ENCODE results near the gene DTYMK. TPM values are rescaled to one million over a fixed set of nuclear protein-coding genes. Genes with fewer than 3 reads are reported as not detected.
"Not testable (repeated sequence)": the region's sequence is repeated elsewhere in the genome, so short reads cannot be mapped to it uniquely, and the experiment has no call there.

DTYMK gene
- total RNA-seq, 2 experiments from 2014 or later = 85.9 to 88.7 TPM

- POLR2A ChIA-PET = no interaction called here
- no peak overlapping the region for H3K27ac Mint-ChIP-seq
- H3K27me3 Mint-ChIP-seq = no peaks in the 10 kb centered on the region
- intact Hi-C loops (cut with micrococcal nuclease) = no loop called here
- H3K36me3 Mint-ChIP-seq = peaks cover 21% of the 10 kb centered on the region
- CTCF ChIA-PET = no interaction called here
- no peak for DNase-seq
- peaks cover 10% of the 10 kb centered on the region for H3K4me1 Mint-ChIP-seq (ENCODE audit: low read depth)
- no peak overlapping the region for H3K4me3 Mint-ChIP-seq
- H3K9me3 Mint-ChIP-seq = no peaks in the 10 kb centered on the region
These were observed 17.8 kb downstream of the DTYMK start for GRCh38 chr2:241668839-241669238.

DNA sequence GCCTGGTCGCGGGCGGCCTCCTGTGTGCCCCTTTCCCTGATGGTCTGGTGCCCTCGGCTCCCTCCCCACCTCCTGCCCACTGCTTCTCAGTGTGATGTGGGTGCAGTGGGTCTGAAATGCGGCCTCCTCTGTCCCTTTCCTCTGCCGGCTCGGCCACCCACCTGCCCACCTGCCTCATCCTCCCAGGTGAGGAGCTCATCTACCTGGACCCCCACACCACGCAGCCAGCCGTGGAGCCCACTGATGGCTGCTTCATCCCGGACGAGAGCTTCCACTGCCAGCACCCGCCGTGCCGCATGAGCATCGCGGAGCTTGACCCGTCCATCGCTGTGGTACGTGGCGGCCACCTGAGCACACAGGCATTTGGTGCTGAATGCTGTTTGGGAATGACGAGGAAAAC is 18.3 kb downstream of the DTYMK start:
- H3K9me3 Mint-ChIP-seq = no peaks in the 10 kb centered on the region
- H3K27ac Mint-ChIP-seq = no peak overlapping the region
- no peak for DNase-seq
- peaks cover 10% of the 10 kb centered on the region for H3K4me1 Mint-ChIP-seq (ENCODE audit: low read depth)
- H3K4me3 Mint-ChIP-seq = no peak overlapping the region
- peaks cover 20% of the 10 kb centered on the region for H3K36me3 Mint-ChIP-seq
- POLR2A ChIA-PET = no interaction called here
- no peaks in the 10 kb centered on the region for H3K27me3 Mint-ChIP-seq
- CTCF ChIA-PET = no interaction called here
- intact Hi-C loops (cut with micrococcal nuclease) = no loop called here

GRCh38 chr2:241666627-241667400 is 19.8 kb downstream of the DTYMK start:
- peaks cover 10% of the 10 kb centered on the region for H3K4me1 Mint-ChIP-seq (ENCODE audit: low read depth)
- no peaks in the 10 kb centered on the region for H3K9me3 Mint-ChIP-seq
- CTCF ChIA-PET = no interaction called here
- POLR2A ChIA-PET = no interaction called here
- no peak overlapping the region for H3K4me3 Mint-ChIP-seq
- no peaks in the 10 kb centered on the region for H3K27me3 Mint-ChIP-seq
- intact Hi-C loops (cut with micrococcal nuclease) = no loop called here
- H3K36me3 Mint-ChIP-seq = peaks cover 20% of the 10 kb centered on the region
- DNase-seq = no peak
- no peak overlapping the region for H3K27ac Mint-ChIP-seq

DNA sequence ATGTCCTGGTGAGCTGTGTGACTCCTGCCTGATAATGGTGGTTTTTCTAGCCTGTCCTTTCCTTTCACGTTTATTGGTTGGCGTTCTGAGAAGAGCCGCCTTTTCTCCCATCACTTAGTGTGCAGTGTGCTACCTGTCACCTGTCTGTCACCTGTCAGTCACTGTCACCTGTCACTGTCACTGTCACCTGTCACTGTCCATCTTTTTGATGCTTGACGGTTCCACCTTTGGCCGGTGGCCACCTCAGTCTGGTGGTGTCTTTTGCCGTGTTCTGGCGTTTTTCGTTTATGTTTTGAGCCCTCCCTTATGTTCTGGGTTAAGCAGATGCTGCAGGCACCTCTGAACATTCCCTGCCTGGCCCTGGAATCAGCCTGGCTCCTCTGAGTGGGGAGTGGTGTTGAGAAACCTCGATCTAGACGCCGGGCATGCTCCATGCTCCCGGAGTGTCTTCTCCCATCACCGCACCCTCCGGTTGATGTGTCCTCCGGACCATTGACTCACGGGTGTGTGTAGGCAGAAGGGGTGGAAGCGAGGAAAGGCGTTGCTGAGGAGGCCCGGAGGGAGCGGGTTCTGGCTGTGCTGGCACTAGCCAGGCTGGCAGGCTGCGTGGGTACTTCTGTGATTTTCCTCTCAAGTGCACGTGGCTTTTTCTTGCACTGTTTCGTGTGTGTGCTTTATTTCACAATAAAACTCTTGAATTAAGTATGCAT is 20.7 kb downstream of the DTYMK start:
- POLR2A ChIA-PET = no interaction called here
- no peak overlapping the region for H3K4me3 Mint-ChIP-seq
- DNase-seq = no peak
- H3K4me1 Mint-ChIP-seq (ENCODE audit: low read depth) = peaks cover 10% of the 10 kb centered on the region
- H3K27me3 Mint-ChIP-seq = no peaks in the 10 kb centered on the region
- intact Hi-C loops (cut with micrococcal nuclease) = no loop called here
- H3K9me3 Mint-ChIP-seq = no peaks in the 10 kb centered on the region
- H3K36me3 Mint-ChIP-seq = peaks cover 23% of the 10 kb centered on the region
- CTCF ChIA-PET = interaction anchor here (1.6 kb wide), 1 partner anchor 203 kb away, joined by 3 read pairs; no protein-coding TSS in a partner anchor
- no peak overlapping the region for H3K27ac Mint-ChIP-seq

DNA sequence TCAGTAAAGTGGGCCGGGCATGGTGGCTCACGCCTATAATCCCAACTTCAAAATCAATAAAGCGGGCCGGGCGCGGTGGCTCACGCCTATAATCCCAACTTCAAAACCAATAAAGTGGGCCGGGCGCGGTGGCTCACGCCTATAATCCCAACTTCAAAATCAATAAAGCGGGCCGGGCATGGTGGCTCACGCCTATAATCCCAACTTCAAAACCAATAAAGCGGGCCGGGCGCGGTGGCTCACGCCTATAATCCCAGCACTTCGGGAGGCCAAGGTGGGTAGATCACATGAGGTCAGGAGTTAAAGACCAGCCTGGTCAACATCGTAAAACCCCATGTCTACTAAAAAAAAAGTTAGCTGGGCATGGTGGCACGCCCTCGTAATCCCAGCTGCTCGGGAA is 23.9 kb downstream of the DTYMK start:
- H3K36me3 Mint-ChIP-seq = peaks cover 28% of the 10 kb centered on the region

GRCh38 chr2:241660593-241661213 is 25.9 kb downstream of the DTYMK start:
- ChIA-PET CTCF (no interaction called here), POLR2A (no interaction called here)
- Mint-ChIP-seq H3K4me3 (no peak overlapping the region), H3K9me3 (no peaks in the 10 kb centered on the region), H3K27me3 (no peaks in the 10 kb centered on the region), H3K4me1 (ENCODE audit: low read depth) (peaks cover 7% of the 10 kb centered on the region), H3K27ac (no peak overlapping the region), H3K36me3 (peaks cover 29% of the 10 kb centered on the region)
- no peak for DNase-seq
- intact Hi-C loops (cut with micrococcal nuclease) = no loop called here

More for the DNA sequence above, 23.9 kb downstream of the DTYMK start:
- intact Hi-C loops (cut with micrococcal nuclease); H3K9me3 Mint-ChIP-seq; H3K4me3 Mint-ChIP-seq; H3K27me3 Mint-ChIP-seq; POLR2A ChIA-PET; H3K27ac Mint-ChIP-seq; DNase-seq: not testable (repeated sequence)
- CTCF ChIA-PET = interaction anchor here (0.7 kb wide), 1 partner anchor 216 kb away, joined by 4 read pairs; no protein-coding TSS in a partner anchor
- peaks cover 10% of the 10 kb centered on the region for H3K4me1 Mint-ChIP-seq (ENCODE audit: low read depth)

DNA sequence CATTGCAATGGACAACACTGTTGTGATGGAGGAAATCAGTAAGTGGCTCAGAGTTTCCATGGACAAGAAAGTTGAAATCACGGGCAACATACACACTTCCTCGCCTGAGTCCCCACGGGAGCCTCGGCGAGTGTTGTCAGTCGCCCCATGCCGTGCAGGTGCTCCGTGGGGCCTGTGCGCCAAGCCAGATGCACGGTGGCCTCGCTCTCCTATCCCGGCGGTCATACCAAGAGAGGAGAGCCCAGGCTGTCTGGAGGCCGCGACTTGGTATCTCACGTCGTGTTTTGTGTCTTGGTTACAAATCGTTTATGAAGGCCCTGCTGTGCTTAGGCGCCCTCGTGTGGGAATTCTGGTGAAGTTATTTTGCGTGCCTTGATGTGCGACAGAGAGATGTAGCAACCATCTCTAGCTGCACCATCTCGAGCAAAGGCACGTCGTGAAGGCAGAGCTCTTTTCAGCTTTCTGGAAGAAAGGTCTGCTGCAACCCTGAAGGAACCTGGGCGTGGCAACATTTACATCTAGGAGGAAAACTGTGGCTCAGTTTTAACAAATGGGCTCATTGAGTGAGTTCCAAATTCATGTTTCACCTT is 27.4 kb downstream of the DTYMK start:
- H3K9me3 Mint-ChIP-seq = no peaks in the 10 kb centered on the region
- intact Hi-C loops (cut with micrococcal nuclease) = no loop called here
- peak; percentile 59 for DNase-seq
- H3K36me3 Mint-ChIP-seq = peaks cover 36% of the 10 kb centered on the region
- no peak overlapping the region for H3K4me3 Mint-ChIP-seq
- ChIA-PET POLR2A (no interaction called here), CTCF (interaction anchor here (0.7 to 2.1 kb wide), 8 partner anchors 9 to 808 kb away, joined by 3 to 11 read pairs (median 4); no protein-coding TSS in a partner anchor)
- H3K27ac Mint-ChIP-seq = no peak overlapping the region
- H3K27me3 Mint-ChIP-seq = no peaks in the 10 kb centered on the region
- no peaks in the 10 kb centered on the region for H3K4me1 Mint-ChIP-seq (ENCODE audit: low read depth)

GRCh38 chr2:241658296-241658695 is 28.3 kb downstream of the DTYMK start:
- CTCF ChIA-PET = interaction anchor here (1.0 to 2.1 kb wide), 3 partner anchors 16 to 807 kb away, joined by 4 to 11 read pairs (median 4); no protein-coding TSS in a partner anchor
- no peaks in the 10 kb centered on the region for H3K27me3 Mint-ChIP-seq
- intact Hi-C loops (cut with micrococcal nuclease) = no loop called here
- H3K27ac Mint-ChIP-seq = no peak overlapping the region
- no peak for DNase-seq
- peaks cover 38% of the 10 kb centered on the region for H3K36me3 Mint-ChIP-seq
- POLR2A ChIA-PET = no interaction called here
- no peaks in the 10 kb centered on the region for H3K4me1 Mint-ChIP-seq (ENCODE audit: low read depth)
- H3K4me3 Mint-ChIP-seq = no peak overlapping the region
- H3K9me3 Mint-ChIP-seq = no peaks in the 10 kb centered on the region

- DNase-seq = no peak
- Mint-ChIP-seq H3K9me3 (no peaks in the 10 kb centered on the region), H3K36me3 (peaks cover 38% of the 10 kb centered on the region), H3K27ac (no peak overlapping the region), H3K4me1 (ENCODE audit: low read depth) (no peaks in the 10 kb centered on the region), H3K27me3 (no peaks in the 10 kb centered on the region), H3K4me3 (no peak overlapping the region)
- ChIA-PET POLR2A (no interaction called here), CTCF (interaction anchor here (1.0 to 2.1 kb wide), 3 partner anchors 15 to 806 kb away, joined by 4 to 11 read pairs (median 4); no protein-coding TSS in a partner anchor)
- intact Hi-C loops (cut with micrococcal nuclease) = no loop called here
These were observed 28.8 kb downstream of the DTYMK start for GRCh38 chr2:241657786-241658254.

DNA sequence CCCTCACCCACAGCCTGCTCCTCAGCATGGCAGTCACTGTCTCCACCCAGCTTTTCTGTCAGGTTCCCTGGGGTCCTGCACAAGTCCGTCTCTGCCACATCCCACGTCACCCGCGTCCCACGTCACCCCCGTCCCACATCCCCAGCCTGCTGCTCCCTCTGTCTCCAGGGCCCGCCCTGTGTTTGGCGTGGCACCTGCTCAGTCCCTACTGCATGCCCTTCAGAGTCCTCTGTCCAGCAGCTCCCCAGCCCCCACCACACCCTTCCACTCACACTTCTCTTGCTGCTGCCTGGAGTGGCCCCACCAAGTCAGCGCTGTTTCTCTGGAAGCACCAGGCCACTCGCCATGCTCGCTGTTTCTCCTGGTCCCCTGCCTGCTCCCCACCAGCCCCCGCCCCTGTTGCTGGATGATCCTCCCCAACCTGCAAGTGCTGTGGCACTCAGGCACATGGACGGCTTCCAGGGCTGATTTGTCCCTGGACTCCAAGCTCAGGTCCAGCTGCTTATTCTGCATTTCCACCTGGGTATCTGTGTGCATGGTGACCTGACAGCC is 30.3 kb downstream of the DTYMK start:
- H3K27ac Mint-ChIP-seq = no peak overlapping the region
- intact Hi-C loops (cut with micrococcal nuclease) = no loop called here
- CTCF ChIA-PET = no interaction called here
- H3K4me1 Mint-ChIP-seq (ENCODE audit: low read depth) = no peaks in the 10 kb centered on the region
- no peaks in the 10 kb centered on the region for H3K27me3 Mint-ChIP-seq
- H3K4me3 Mint-ChIP-seq = no peak overlapping the region
- no peaks in the 10 kb centered on the region for H3K9me3 Mint-ChIP-seq
- DNase-seq = no peak
- POLR2A ChIA-PET = no interaction called here
- H3K36me3 Mint-ChIP-seq = peaks cover 43% of the 10 kb centered on the region

DNA sequence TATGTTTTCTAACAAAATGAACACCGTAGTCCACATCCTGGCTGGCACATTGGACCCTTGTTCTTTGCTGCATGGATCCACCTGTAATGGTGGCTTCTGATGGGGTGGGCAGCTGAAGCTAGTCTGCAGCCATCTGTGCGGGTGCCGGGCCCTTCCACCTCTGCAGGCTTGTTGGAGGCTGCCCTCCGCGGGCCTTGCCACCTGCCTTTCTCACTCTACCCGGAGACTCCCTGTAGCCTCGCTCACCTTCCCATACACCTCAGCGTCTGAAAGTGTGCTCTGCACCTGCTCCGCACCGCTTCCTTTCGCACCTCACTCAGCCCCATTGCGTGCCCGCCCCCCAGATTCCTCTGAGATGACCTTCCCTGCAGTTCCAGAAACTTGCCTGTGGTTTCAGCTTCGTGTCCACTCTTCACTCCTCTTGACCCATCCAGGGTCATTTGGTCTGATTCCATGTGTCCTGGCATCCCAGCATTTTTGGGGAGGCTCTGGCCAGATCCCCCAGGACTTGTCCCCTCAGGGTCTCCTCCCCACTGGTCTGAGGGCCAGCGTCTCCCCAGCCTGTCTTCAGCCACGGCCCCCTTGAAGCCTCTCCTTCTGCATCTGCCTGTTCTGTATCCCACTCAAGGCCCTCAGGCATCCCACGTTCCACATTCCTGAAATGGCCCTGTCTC is 31.0 kb downstream of the DTYMK start:
- H3K27me3 Mint-ChIP-seq = no peaks in the 10 kb centered on the region
- peaks cover 40% of the 10 kb centered on the region for H3K36me3 Mint-ChIP-seq
- H3K9me3 Mint-ChIP-seq = no peaks in the 10 kb centered on the region
- CTCF ChIA-PET = no interaction called here
- DNase-seq = no peak
- H3K27ac Mint-ChIP-seq = no peak overlapping the region
- H3K4me1 Mint-ChIP-seq (ENCODE audit: low read depth) = no peaks in the 10 kb centered on the region
- POLR2A ChIA-PET = no interaction called here
- H3K4me3 Mint-ChIP-seq = no peak overlapping the region
- intact Hi-C loops (cut with micrococcal nuclease) = no loop called here

All from activated CD4-positive, alpha-beta memory T cell treated with anti-CD3 and anti-CD28 coated beads for 36 hours (primary cell).